H9 (cell line): ENCODE measurements around the gene HECW1. TPM values are rescaled to one million over a fixed set of nuclear protein-coding genes. Genes with fewer than 3 reads are reported as not detected.

ENCODE experiments used
- DNase-seq: peaks from one replicate; pipeline ENCODE4 v3.0.0-alpha.2; 2017
- H2AFZ ChIP-seq: one replicate; pipeline ENCODE4 v1.6.1; 2013; ENCODE audit warnings: mild to moderate bottlenecking, low read length, control low read depth, moderate library complexity
- H2AK5ac ChIP-seq: 2 replicates; pipeline ENCODE4 v1.6.1; 2013; ENCODE audit warnings: low read length, control low read depth, mixed read lengths; ENCODE audit not compliant: insufficient read length
- H2BK120ac ChIP-seq: one replicate; pipeline ENCODE4 v1.6.1; 2013; ENCODE audit warnings: low read depth, mild to moderate bottlenecking, low read length, control low read depth, inconsistent platforms; ENCODE audit not compliant: poor library complexity, severe bottlenecking
- H2BK12ac ChIP-seq: 2 replicates; pipeline ENCODE4 v1.6.1; 2013; ENCODE audit warnings: low read length, control low read depth, mixed read lengths, low read depth; ENCODE audit not compliant: insufficient read length
- H2BK15ac ChIP-seq: 2 replicates; pipeline ENCODE4 v1.6.1; 2013; ENCODE audit warnings: low read depth, low read length, control low read depth
- H2BK20ac ChIP-seq: one replicate; pipeline ENCODE4 v1.6.1; 2013; ENCODE audit warnings: low read depth, mild to moderate bottlenecking, low read length, control low read depth, inconsistent platforms; ENCODE audit not compliant: poor library complexity, severe bottlenecking
- H2BK5ac ChIP-seq: 2 replicates; pipeline ENCODE4 v1.6.1; 2013; ENCODE audit warnings: low read length, control low read depth, mixed read lengths; ENCODE audit not compliant: insufficient read length
- H3K14ac ChIP-seq: 2 replicates; pipeline ENCODE4 v1.6.1; 2013; ENCODE audit warnings: low read length, control low read depth; ENCODE audit not compliant: insufficient read depth
- H3K18ac ChIP-seq: 2 replicates; pipeline ENCODE4 v1.6.1; 2013; ENCODE audit warnings: low read depth, mild to moderate bottlenecking, mixed read lengths, low read length, control low read depth; ENCODE audit not compliant: insufficient read length
- H3K23ac ChIP-seq: 2 replicates; pipeline ENCODE4 v1.6.1; 2013; ENCODE audit warnings: low read length, control low read depth, mixed read lengths, low read depth; ENCODE audit not compliant: insufficient read length
- H3K23me2 ChIP-seq: 2 replicates; pipeline ENCODE4 v1.6.1; 2013; ENCODE audit warnings: low read depth, mild to moderate bottlenecking, mixed read lengths, low read length, control low read depth; ENCODE audit not compliant: insufficient read length, poor library complexity, severe bottlenecking
- H3K27ac ChIP-seq: 2 replicates; pipeline ENCODE4 v1.5.1; 2013; ENCODE audit warnings: low read length, control low read depth, mixed read lengths, low read depth; ENCODE audit not compliant: insufficient read length
- H3K27me3 ChIP-seq: 2 replicates; pipeline ENCODE4 v1.6.1; 2013; ENCODE audit warnings: low read length, control low read depth, inconsistent platforms; ENCODE audit not compliant: insufficient read depth
- H3K4ac ChIP-seq: 2 replicates; pipeline ENCODE4 v1.6.1; 2013; ENCODE audit warnings: low read depth, mild to moderate bottlenecking, control low read depth, inconsistent platforms, low read length, moderate library complexity
- H3K4me1 ChIP-seq: 2 replicates; pipeline ENCODE4 v1.6.1; 2013; ENCODE audit warnings: low read length, control low read depth, inconsistent platforms; ENCODE audit not compliant: insufficient read depth
- H3K4me2 ChIP-seq: 2 replicates; pipeline ENCODE4 v1.6.1; 2013; ENCODE audit warnings: low read length, control low read depth, mixed read lengths; ENCODE audit not compliant: insufficient read length, insufficient read depth
- H3K56ac ChIP-seq: 2 replicates; pipeline ENCODE4 v1.6.1; 2013; ENCODE audit warnings: low read depth, mild to moderate bottlenecking, mixed read lengths, low read length, control low read depth; ENCODE audit not compliant: insufficient read length
- H3K79me1 ChIP-seq: 2 replicates; pipeline ENCODE4 v1.6.1; 2013; ENCODE audit warnings: low read depth, mild to moderate bottlenecking, moderate library complexity, low read length, control low read depth, inconsistent platforms; ENCODE audit not compliant: insufficient read depth, poor library complexity, severe bottlenecking
- H3K79me2 ChIP-seq: 2 replicates; pipeline ENCODE4 v1.6.1; 2013; ENCODE audit warnings: low read length, control low read depth, inconsistent platforms; ENCODE audit not compliant: insufficient read depth
- H3K9ac ChIP-seq: 2 replicates; pipeline ENCODE4 v1.6.1; 2013; ENCODE audit warnings: low read length, control low read depth, mixed read lengths; ENCODE audit not compliant: insufficient read length; ENCODE audit errors: extremely low read depth
- H3K9me3 ChIP-seq: one replicate; pipeline ENCODE4 v1.6.1; 2013; ENCODE audit warnings: low read depth, low read length, inconsistent platforms; ENCODE audit not compliant: control insufficient read depth
- H3T11ph ChIP-seq: one replicate; pipeline ENCODE4 v1.6.1; 2013; ENCODE audit warnings: mild to moderate bottlenecking, low read length, control low read depth, inconsistent platforms
- H4K20me1 ChIP-seq: one replicate; pipeline ENCODE4 v1.6.1; 2013; ENCODE audit not compliant: control insufficient read depth, insufficient read length, insufficient read depth
- H4K5ac ChIP-seq: 2 replicates; pipeline ENCODE4 v1.6.1; 2013; ENCODE audit warnings: low read depth, mild to moderate bottlenecking, mixed read lengths, low read length, control low read depth; ENCODE audit not compliant: insufficient read length
- H4K8ac ChIP-seq: replicated peaks from 2 replicates; pipeline ENCODE4 v1.6.1; 2013; ENCODE audit warnings: low read length, control low read depth, mixed read lengths, low read depth; ENCODE audit not compliant: insufficient read length
- H4K91ac ChIP-seq: 2 replicates; pipeline ENCODE4 v1.6.1; 2013; ENCODE audit warnings: low read depth, mild to moderate bottlenecking, moderate library complexity, mixed read lengths, low read length, control low read depth; ENCODE audit not compliant: insufficient read length
- H3K27ac Mint-ChIP-seq, 3 experiments: 2 replicates in 2 of 3; 3 replicates in 1 of 3; pipeline ENCODE4 v1.8.0; 2020 to 2021; ENCODE audit warnings: mixed read lengths in 3 of 3, mild to moderate bottlenecking in 1 of 3, moderate library complexity in 1 of 3
- H3K27me3 Mint-ChIP-seq: 2 replicates; pipeline ENCODE4 v1.8.0; 2021; ENCODE audit warnings: low read depth, mild to moderate bottlenecking, moderate library complexity, mixed read lengths
- H3K36me3 Mint-ChIP-seq, 3 experiments: 2 replicates in 2 of 3; 3 replicates in 1 of 3; pipeline ENCODE4 v1.8.0; 2020 to 2021; ENCODE audit warnings: low read depth in 3 of 3, mixed read lengths in 3 of 3; ENCODE audit not compliant: insufficient read depth in 1 of 3
- H3K4me1 Mint-ChIP-seq, 2 experiments: 2 replicates each; pipeline ENCODE4 v1.8.0; 2020; ENCODE audit warnings: mixed read lengths in 2 of 2
- H3K4me3 Mint-ChIP-seq, 2 experiments: 2 replicates in 1 of 2; 3 replicates in 1 of 2; pipeline ENCODE4 v1.8.0; 2020 to 2021; ENCODE audit warnings: mild to moderate bottlenecking in 2 of 2, mixed read lengths in 2 of 2, moderate library complexity in 1 of 2
- H3K9me3 Mint-ChIP-seq, 2 experiments: 2 replicates in 1 of 2; 3 replicates in 1 of 2; pipeline ENCODE4 v1.8.0; 2020; ENCODE audit warnings: mild to moderate bottlenecking in 2 of 2, mixed read lengths in 2 of 2, moderate library complexity in 1 of 2
- CTCF ChIP-seq: fragments of 200-600 bp; sonication (generic); conservative IDR thresholded peaks from 3 replicates; pipeline ENCODE4 v1.8.0; 2021; ENCODE audit warnings: antibody characterized with exemption, mild to moderate bottlenecking
- WGBS: extraction: QIAGEN DNeasy Blood & Tissue Kit; methylation state at CpG from one replicate; pipeline ENCODE4 v1.1.7; 2013; ENCODE audit warnings: missing lambda C conversion rate, low lambda C conversion rate, mixed read lengths; ENCODE audit not compliant: insufficient read length; ENCODE audit errors: extremely low coverage; 5-methylcytosine and 5-hydroxymethylcytosine counted together
- total RNA-seq: library from RNA; stranded (reverse); gene quantifications from 2 replicates; pipeline ENCODE4 v1.2.1, GENCODE V29; 2021

HECW1 gene
- total RNA-seq, 1 experiment from 2014 or later, result 5.0 TPM

GRCh38 chr7:43536773-43537172 is 424.3 kb downstream of the HECW1 start:
- no CpG with 5 or more reads among the region's 15 CpGs for WGBS
- H3K4me3 Mint-ChIP-seq, result no peak overlapping the region
- no peak for DNase-seq
- Histone ChIP-seq H2AK5ac (no peak overlapping the region), H2BK120ac (no peak overlapping the region), H4K20me1 (no peaks in the 10 kb centered on the region), H3K56ac (no peak overlapping the region), H3K14ac (no peak overlapping the region), H3K9ac (no peak overlapping the region), H3K27me3 (no peaks in the 10 kb centered on the region), H3K18ac (no peak overlapping the region), H3K9me3 (no peaks in the 10 kb centered on the region), H3K23ac (no peak overlapping the region), H3K4me2 (no peak overlapping the region), H2BK20ac (no peak overlapping the region), H4K8ac (no peak overlapping the region), H3K4ac (no peak overlapping the region), H3K79me2 (no peaks in the 10 kb centered on the region), H4K91ac (no peak overlapping the region), H2BK15ac (no peak overlapping the region), H2BK12ac (no peak overlapping the region), H3K27ac (no peak overlapping the region), H4K5ac (no peak overlapping the region), H3K23me2 (no peaks in the 10 kb centered on the region), H3K79me1 (no peaks in the 10 kb centered on the region), H2BK5ac (no peak overlapping the region), H3T11ph (no peak overlapping the region), H3K4me1 (no peaks in the 10 kb centered on the region), H2AFZ (no peak overlapping the region)
- H3K9me3 Mint-ChIP-seq, result no peaks in the 10 kb centered on the region
- H3K4me1 Mint-ChIP-seq, result peaks cover 8 to 17% of the 10 kb centered on the region in 2 experiments
- no peak overlapping the region for H3K27ac Mint-ChIP-seq
- no peak for TF ChIP-seq CTCF
- H3K36me3 Mint-ChIP-seq, result no peaks in the 10 kb centered on the region
- H3K27me3 Mint-ChIP-seq, result no peaks in the 10 kb centered on the region
